Uterus (tissue), 4 donors: ENCODE data around the gene TAF9B. TPM values are rescaled to one million over a fixed set of nuclear protein-coding genes. Genes with fewer than 3 reads are reported as not detected.
"Not testable (repeated sequence)": the region's sequence is repeated elsewhere in the genome, so short reads cannot be mapped to it uniquely, and the experiment has no call there.

Experiments
- DNase-seq, 2 donors: peaks; one replicate each; pipeline ENCODE4 v3.0.0-alpha.2; 2019 to 2020
- H3K27ac ChIP-seq, 2 donors: fragments of 200-600 bp; sonication (generic); 1 replicate in 1 of 2; 2 replicates in 1 of 2; pipeline ENCODE4 v1.5.1; 2016 to 2018
- H3K27me3 ChIP-seq, 2 donors: fragments of 200-600 bp; sonication (generic); one replicate each; pipeline ENCODE4 v1.5.1; 2018 to 2019; ENCODE audit warnings: control low read depth in 1 of 2
- H3K36me3 ChIP-seq, 2 donors: fragments of 200-600 bp; sonication (generic); one replicate each; pipeline ENCODE4 v1.5.1; 2019; ENCODE audit warnings: control low read depth in 1 of 2
- H3K4me1 ChIP-seq, 2 donors: fragments of 200-600 bp; sonication (generic); one replicate each; pipeline ENCODE4 v1.5.1; 2018 to 2019; ENCODE audit warnings: control low read depth in 1 of 2
- H3K4me3 ChIP-seq, 2 donors: fragments of 200-600 bp; sonication (generic); 1 replicate in 1 of 2; 2 replicates in 1 of 2; pipeline ENCODE4 v1.5.1; 2018 to 2019; ENCODE audit warnings: mild to moderate bottlenecking in 1 of 2
- H3K9me3 ChIP-seq, 2 donors: fragments of 200-600 bp; sonication (generic); one replicate each; pipeline ENCODE4 v1.5.1; 2019; ENCODE audit warnings: control low read depth in 1 of 2
- CTCF ChIP-seq, 4 experiments: fragments of 200-600 bp in 2 of 4; fragments of 450-650 bp in 2 of 4; sonication (generic) in 2 of 4; IDR thresholded peaks; one replicate each; pipeline ENCODE4 v1.5.1; 2016 to 2019; ENCODE audit warnings: antibody characterized with exemption in 4 of 4, mild to moderate bottlenecking in 2 of 4, moderate library complexity in 1 of 4
- POLR2A ChIP-seq, 2 donors: fragments of 450-650 bp; IDR thresholded peaks; one replicate each; pipeline ENCODE4 v1.6.1; 2016; ENCODE audit warnings: antibody characterized with exemption in 2 of 2, mild to moderate bottlenecking in 1 of 2, moderate library complexity in 1 of 2
- intact Hi-C: fragments of 100-400 bp; cut with DNase I; formaldehyde crosslinking; loops from one replicate; pipeline ENCODE4 v1.15.1; 2023; ENCODE audit warnings: low total_unique reads
- total RNA-seq, 4 donors: library from RNA; depleted of rRNA in 3 of 4; stranded (reverse); fragments of >200 nt in 3 of 4; gene quantifications; one replicate each; pipeline versions ENCODE4 v1.1.0 to v1.2.4, GENCODE V29; 2014 to 2023
- donor health status: DM: yes; HTN: yes; CAD: no.

TAF9B gene
- total RNA-seq, 4 donors from 2014 or later: 10.2 to 44.2 (median 32.2) TPM

GRCh38 chrX:78098108-78098507 is 41.3 kb downstream of the TAF9B start:
- no peak for DNase-seq
- H3K9me3 ChIP-seq: no peaks in the 10 kb centered on the region
- H3K27ac ChIP-seq: no peak overlapping the region
- no peak overlapping the region for H3K4me3 ChIP-seq
- TF ChIP-seq CTCF (IDR thresholded peaks at IDR 0.05): no peak
- H3K4me1 ChIP-seq: no peaks in the 10 kb centered on the region
- no peaks in the 10 kb centered on the region for H3K27me3 ChIP-seq
- intact Hi-C loops: no loop called here
- no peaks in the 10 kb centered on the region for H3K36me3 ChIP-seq

- Histone ChIP-seq H3K4me1 (no peaks in the 10 kb centered on the region), H3K36me3 (no peaks in the 10 kb centered on the region), H3K4me3 (no peak overlapping the region), H3K9me3 (no peaks in the 10 kb centered on the region), H3K27me3 (no peaks in the 10 kb centered on the region), H3K27ac (no peak overlapping the region)
- TF ChIP-seq CTCF (IDR thresholded peaks at IDR 0.05) (no peak), POLR2A (IDR thresholded peaks at IDR 0.05) (no peak)
- no peak for DNase-seq
- intact Hi-C loops: no loop called here
These were observed 47.2 kb downstream of the TAF9B start for GRCh38 chrX:78092296-78092695.

GRCh38 chrX:78081413-78081812 is 58.0 kb downstream of the TAF9B start:
- H3K27me3 ChIP-seq, DNase-seq, H3K4me1 ChIP-seq, H3K4me3 ChIP-seq, H3K9me3 ChIP-seq, H3K27ac ChIP-seq, intact Hi-C loops, H3K36me3 ChIP-seq: not testable (repeated sequence)

Other genes with a start within 250 kb of the TAF9B start
- 100 to 1,000 TPM in 1 of 4 donors, 10 to 100 TPM in 3; 33.6 to 122 (median 48.6) TPM for gene MAGT1, start 244.2 kb downstream of the TAF9B start, total RNA-seq
- 100 to 1,000 TPM; 182 to 801 (median 415) TPM for gene COX7B, start 240.2 kb downstream of the TAF9B start, total RNA-seq
- gene ATP7A, start 229.0 kb downstream of the TAF9B start, total RNA-seq: 10 to 100 TPM in 2 of 4 donors, 1 to 10 TPM in 2; 4.9 to 26.5 (median 12.8) TPM
- not detected for gene PGAM4, start 170.0 kb downstream of the TAF9B start, total RNA-seq
- gene PGK1, start 35.4 kb downstream of the TAF9B start, total RNA-seq: 100 to 1,000 TPM in 3 of 4 donors, 10 to 100 TPM in 1; 84.5 to 151 (median 132) TPM
- 10 to 100 TPM in 1 of 4 donors, 1 to 10 TPM in 2, under 1 TPM in 1; under 0.01 to 21.2 (median 2.5) TPM for gene CYSLTR1, start 188.0 kb upstream of the TAF9B start, total RNA-seq